Measurements from ENCODE around the gene LYPD6.

Gene LYPD6

GRCh38 chr2:149399934-149400615 lies 69.7 kb downstream of the LYPD6 start:
- no peak overlapping the region for H3K4me3 ChIP-seq (ENCODE audit: low read depth, low read length)
- no peak for TF ChIP-seq CTCF (IDR thresholded peaks at IDR 0.05; ENCODE audit: borderline replicate concordance, insufficient read depth, low read depth, low read length)

- no peak for TF ChIP-seq CTCF (IDR thresholded peaks at IDR 0.05; ENCODE audit: borderline replicate concordance, insufficient read depth, low read depth, low read length)
Measured at GRCh38 chr2:149400997-149401396, 70.6 kb downstream of the LYPD6 start.

GRCh38 chr2:149409506-149409905 lies 79.1 kb downstream of the LYPD6 start:
- no peak overlapping the region for H3K4me3 ChIP-seq (ENCODE audit: low read depth, low read length)
- TF ChIP-seq CTCF (IDR thresholded peaks at IDR 0.05; ENCODE audit: borderline replicate concordance, insufficient read depth, low read depth, low read length) = no peak

More at GRCh38 chr2:149400997-149401396, 70.6 kb downstream of the LYPD6 start:
- H3K4me3 ChIP-seq (ENCODE audit: low read depth, low read length) = no peak overlapping the region

- TF ChIP-seq CTCF (IDR thresholded peaks at IDR 0.05; ENCODE audit: borderline replicate concordance, insufficient read depth, low read depth, low read length) = no peak
- H3K4me3 ChIP-seq (ENCODE audit: low read depth, low read length) = no peak overlapping the region
Measured at GRCh38 chr2:149410701-149411484, 80.5 kb downstream of the LYPD6 start.

GRCh38 chr2:149413487-149413886 lies 83.1 kb downstream of the LYPD6 start:
- TF ChIP-seq CTCF (IDR thresholded peaks at IDR 0.05; ENCODE audit: borderline replicate concordance, insufficient read depth, low read depth, low read length) = no peak
- H3K4me3 ChIP-seq (ENCODE audit: low read depth, low read length) = no peak overlapping the region

- TF ChIP-seq CTCF (IDR thresholded peaks at IDR 0.05; ENCODE audit: borderline replicate concordance, insufficient read depth, low read depth, low read length) = no peak
- no peak overlapping the region for H3K4me3 ChIP-seq (ENCODE audit: low read depth, low read length)
Measured at GRCh38 chr2:149415086-149415485, 84.7 kb downstream of the LYPD6 start.

GRCh38 chr2:149418065-149418464 lies 87.7 kb downstream of the LYPD6 start:
- H3K4me3 ChIP-seq (ENCODE audit: low read depth, low read length) = no peak overlapping the region
- no peak for TF ChIP-seq CTCF (IDR thresholded peaks at IDR 0.05; ENCODE audit: borderline replicate concordance, insufficient read depth, low read depth, low read length)
